ENCODE data around the gene RDH11. TPM values are rescaled to one million over a fixed set of nuclear protein-coding genes. Genes with fewer than 3 reads are reported as not detected.

RDH11 gene
- total RNA-seq = 52.7 and 67.7 TPM in 2 replicates

DNA sequence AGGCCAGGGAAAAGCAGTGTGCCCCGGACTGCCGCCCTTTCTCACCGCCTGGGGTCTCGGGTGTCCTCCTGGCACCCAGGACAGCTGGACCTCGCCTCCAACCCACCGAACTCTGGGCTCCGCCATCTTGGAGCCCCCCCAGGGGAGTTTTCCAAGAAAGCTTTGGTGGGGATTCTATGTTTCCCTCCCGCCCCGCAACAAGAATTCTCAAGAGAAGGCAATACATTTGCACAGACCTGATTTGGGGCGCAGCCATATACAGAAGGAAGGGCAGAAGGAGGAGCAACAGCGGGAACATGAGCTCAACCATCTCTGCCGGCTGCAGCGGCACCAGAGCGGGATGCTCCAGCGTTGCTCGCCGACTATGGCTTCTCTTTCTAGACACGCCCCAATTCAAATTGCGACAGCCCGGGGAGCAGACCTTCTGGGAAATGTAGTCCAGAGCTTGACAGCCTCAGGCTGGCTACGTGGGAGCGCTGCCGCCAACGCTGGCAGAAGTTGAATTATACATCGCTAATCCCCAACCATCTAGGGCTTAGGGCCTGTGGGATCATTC, at the start of gene RDH11:
Gene RDH11, minus strand, starts transcription at position 371 of the 556 bp plus-strand sequence. Its CDS starts 61 bp downstream, at position 310.

DNA sequence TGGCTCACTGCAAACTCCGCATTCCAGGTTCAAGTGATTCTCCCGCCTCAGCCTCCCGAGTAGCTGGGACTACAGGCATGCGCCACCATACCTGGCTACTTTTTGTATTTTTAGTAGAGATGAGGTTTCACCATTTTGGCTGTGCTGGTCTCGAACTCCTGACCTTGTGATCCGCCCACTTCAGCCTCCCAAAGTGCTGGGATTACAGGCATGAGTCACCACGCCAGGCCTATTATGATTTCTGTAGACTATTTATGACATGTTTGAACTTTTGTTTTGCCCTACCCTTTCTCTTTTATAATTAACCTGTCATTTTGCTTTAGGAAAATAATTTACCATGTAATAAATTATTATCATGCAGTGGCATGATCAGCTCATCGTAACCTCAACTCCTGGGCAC, 5.9 kb upstream of the RDH11 start, which contains the start of gene RDH12:
Gene RDH12, plus strand, starts transcription at position 395 of the 400 bp plus-strand sequence. CDS start 20,757 bp downstream, outside the sequence.

DNA sequence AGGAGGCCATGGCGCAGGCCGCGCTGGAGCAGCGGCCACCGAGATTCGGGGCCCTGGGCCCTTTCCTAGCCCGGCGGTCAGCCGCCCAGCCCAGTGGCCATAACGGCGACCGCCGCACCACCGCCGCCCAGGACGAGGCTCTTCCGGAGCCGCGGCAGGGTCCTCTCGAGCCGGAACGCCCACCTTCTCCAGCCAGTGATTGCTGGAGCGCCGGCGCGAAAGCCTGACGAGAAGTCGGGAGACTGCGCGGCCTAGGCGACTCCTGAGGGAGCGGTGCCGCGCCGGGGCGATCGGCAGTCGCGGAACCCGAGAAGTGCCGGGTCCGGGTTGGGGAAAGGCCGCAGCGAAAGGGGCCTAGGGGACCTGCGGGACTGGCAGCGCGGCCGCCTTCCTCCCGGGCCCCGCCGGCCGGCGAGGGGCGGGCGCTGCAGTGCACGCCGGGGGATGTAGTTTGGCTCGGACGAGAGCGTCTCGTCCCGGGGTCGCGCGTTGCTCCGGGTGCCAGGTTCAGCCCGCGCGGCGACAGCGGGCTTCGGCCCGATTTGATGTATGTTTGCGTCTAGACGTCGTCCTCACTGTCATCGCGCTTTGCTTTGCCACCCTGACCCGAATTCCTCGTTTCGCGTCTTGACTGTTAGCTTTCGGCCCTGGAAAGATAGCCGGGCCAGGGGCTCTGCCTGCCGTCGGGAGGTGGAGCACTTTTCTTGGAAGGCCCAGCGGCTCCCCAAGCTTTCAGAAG, 20.9 kb downstream of the RDH11 start, which contains the start of gene VTI1B:
Gene VTI1B, minus strand, starts transcription at position 153 of the 739 bp plus-strand sequence. Its CDS starts 143 bp downstream, at position 10.

Other genes starting within 250 kb of the RDH11 start
- gene TMEM229B, start 207.0 kb downstream of the RDH11 start, total RNA-seq = 0.12 and 1.8 TPM in 2 replicates
- under 0.01 and 0.58 TPM in 2 replicates for gene PLEKHH1, start 162.5 kb downstream of the RDH11 start, total RNA-seq
- 11.9 and 12.2 TPM in 2 replicates for gene PIGH, start 95.5 kb downstream of the RDH11 start, total RNA-seq
- gene ARG2, start 75.8 kb downstream of the RDH11 start, total RNA-seq = 1.6 and 9.8 TPM in 2 replicates
- gene VTI1B, start 21.1 kb downstream of the RDH11 start, total RNA-seq = 59.2 and 65.3 TPM in 2 replicates
- gene RDH12, start 6.1 kb upstream of the RDH11 start, total RNA-seq = not detected in 2 replicates
- 9.9 and 10.0 TPM in 2 replicates for gene ZFYVE26, start 120.8 kb upstream of the RDH11 start, total RNA-seq
- 2.9 and 5.6 TPM in 2 replicates for gene RAD51B, start 124.0 kb upstream of the RDH11 start, total RNA-seq

Measured in pericardium fibroblast (primary cell).